Amniotic epithelial cell (primary cell): ENCODE results near the gene PXN.

ENCODE experiments used
- DNase-seq: peaks from one replicate; pipeline ENCODE4 v3.0.0-alpha.2; 2010; ENCODE audit warnings: low read depth

The PXN gene

DNA sequence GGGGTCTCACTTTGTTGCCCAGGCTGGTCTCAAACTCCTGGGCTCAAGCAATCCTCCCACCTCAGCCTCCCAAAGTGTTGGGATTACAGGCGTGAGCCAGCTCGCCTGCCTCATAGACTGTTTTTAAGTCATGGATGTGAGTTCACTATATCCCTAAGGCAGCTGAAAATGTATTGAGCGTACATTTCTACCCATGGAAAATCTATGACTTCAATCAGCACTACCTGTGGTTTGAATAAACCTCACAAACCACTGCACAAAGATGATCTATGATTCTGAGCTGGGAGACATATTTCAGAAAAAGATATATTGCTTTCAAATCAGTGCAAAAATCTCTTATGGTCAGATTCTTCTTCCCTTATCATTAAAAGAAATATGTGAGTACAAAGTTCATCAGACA lies 93.5 kb downstream of the PXN start:
- DNase-seq = no peak

GRCh38 chr12:120170631-120171030 lies 94.9 kb downstream of the PXN start:
- no peak for DNase-seq

DNA sequence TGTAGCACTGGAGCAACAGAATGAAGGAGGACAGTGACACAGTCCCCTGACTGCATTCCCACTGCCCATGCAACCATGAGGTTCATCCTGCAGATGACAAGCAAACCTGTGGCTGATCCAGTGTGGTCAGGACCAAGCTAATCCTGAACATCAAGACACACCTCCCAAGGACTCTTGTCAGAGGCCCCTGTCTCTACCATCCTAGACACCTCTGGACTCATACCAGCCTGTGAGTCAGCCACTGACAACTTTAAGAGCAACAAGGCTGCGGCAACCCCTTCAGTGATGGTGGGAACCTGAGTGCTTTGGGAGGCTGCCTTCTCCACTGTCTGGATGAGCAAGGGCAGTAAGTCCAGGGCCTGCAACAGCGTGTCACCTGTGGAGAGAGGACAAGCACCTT lies 95.6 kb downstream of the PXN start:
- DNase-seq = no peak

DNA sequence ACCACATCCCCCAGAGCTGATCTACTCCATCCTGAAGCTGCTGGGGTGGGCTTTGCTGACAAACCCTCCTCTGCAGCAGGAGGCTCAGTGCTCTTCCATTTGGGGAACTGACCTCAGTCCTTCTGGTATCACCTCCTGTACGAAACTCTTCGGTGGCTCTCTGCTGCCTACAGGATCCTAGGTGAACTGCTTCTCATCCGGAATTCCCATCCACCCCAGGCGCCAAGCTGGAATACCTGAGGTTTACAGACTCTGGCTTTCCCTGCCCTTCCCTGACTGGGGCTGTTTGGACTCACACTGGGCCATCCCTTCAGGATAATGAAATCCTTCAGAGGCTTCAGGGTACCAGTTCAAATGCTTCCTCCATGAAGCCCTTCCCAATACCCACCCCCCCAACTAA lies 97.2 kb downstream of the PXN start:
- no peak for DNase-seq

DNA sequence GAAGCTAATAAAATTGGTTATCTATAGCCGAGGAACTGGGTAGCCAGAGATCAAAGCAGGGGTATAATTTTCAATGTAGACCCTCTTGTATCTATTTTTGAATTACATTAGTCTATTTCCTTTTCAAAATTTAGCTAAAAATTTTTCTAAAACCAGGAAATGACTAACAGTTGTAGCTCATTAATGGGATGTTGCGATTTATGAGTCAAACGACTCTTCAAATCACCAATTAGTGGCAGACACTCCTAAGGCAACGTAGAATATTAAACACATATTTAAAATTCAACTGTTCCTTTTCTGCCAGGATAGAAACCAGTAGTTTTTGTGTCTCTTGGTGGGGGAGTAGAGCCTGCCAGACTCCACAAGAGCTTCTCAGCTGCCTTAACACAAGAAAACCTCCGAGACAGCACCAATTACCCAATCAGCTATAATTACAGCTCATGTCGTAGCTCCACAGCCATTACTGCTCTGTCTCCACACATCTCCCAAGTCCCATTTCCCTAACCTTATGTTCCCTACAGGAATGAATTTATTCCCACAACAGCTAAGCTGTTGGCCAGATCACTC lies 97.9 kb downstream of the PXN start:
- DNase-seq = no peak

DNA sequence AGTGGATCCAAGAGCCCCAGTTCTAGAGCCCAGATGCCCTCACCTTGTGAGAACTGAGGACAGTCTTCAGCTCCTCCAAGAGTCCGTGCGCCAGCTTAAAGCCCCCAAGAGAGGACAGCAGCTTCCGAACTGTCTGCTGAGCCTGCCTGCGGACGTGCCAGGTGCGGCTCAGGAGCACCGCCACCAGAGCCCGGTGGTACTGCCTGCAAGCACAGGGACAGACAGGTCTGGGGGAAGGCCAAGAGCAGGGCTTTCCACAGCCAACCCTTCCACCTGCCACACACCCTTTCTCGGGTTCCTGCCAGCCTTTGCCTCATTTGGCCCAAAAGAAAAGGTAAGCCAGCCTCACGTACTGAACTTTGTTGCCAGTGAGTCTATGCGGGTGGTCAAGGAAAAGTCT lies 101.2 kb downstream of the PXN start:
- no peak for DNase-seq

GRCh38 chr12:120162763-120163162 lies 102.8 kb downstream of the PXN start:
- DNase-seq = no peak

GRCh38 chr12:120161852-120162251 lies 103.7 kb downstream of the PXN start:
- DNase-seq = no peak
